GM21367 (cell line): ENCODE results near the gene ACSS1.

ENCODE experiments used
- ATAC-seq: cut with Tn5 transposase; IDR thresholded peaks from one replicate; pipeline ENCODE4 v1.9.1; 2021; ENCODE audit not compliant: unreplicated experiment

ACSS1 gene

GRCh38 chr20:24980291-24981053 lies 77.5 kb downstream of the ACSS1 start:
- ATAC-seq = no peak

DNA sequence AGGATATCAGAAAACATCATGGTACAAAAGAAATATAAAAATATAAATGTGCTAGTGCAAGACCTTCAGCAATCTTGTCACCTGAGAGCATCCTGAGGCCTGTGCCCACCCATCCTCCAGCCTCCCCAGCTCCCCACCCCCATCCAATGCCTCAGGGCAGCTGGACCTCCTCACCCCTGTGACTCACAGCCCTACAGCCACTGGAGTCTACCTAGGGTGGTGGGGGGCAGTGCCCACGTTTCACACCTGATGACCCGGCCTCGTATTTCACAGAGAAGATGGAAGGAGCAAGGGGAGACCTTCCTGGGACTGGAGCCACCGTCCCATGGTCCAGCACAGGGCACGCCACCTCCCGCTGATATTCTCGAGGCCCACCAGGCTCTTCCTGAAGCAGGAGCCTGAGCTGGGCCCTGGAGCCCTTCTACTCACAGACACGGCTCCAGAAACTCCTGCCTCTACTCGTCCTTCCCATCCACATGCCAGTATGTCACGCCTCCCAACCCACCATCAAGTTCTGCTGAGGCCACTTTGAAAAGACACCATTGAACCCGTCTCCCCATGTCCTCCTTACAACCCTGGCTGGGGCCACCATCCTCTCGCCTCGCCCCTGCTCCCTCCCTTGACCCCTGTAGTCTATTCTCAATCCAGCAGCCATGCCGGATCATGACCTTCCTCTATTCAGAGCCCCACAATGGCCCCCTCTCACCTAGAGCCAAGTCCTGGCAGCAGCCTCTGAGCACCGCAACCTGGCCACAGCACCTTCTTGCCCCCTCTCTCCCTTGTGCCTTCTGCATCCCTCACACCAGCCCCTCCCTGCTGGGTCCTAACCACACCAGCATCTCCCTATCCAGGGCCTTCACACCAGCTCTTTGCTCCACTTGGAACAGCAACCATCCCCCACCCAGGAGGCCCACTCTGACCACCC lies 78.6 kb downstream of the ACSS1 start:
- ATAC-seq = no peak

DNA sequence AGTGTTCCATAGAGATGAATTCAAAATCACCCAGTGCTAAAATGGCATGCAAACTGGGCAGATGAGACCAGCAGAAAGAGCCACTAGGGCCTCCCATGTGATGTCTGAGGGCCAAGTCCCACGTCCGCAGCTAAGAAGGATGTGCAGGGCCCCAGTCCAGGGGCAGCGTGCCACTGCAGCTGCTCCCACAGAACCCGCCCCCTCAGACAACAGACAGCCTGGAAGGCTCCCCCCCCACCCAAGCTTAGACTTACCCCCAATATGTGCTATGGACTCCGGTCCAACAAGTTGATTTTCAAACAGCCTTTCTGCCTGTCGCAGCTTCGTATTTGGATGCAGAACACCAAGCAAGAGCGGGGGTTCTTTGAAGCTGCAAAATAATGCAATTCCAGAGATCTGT lies 79.4 kb downstream of the ACSS1 start:
- no peak for ATAC-seq

DNA sequence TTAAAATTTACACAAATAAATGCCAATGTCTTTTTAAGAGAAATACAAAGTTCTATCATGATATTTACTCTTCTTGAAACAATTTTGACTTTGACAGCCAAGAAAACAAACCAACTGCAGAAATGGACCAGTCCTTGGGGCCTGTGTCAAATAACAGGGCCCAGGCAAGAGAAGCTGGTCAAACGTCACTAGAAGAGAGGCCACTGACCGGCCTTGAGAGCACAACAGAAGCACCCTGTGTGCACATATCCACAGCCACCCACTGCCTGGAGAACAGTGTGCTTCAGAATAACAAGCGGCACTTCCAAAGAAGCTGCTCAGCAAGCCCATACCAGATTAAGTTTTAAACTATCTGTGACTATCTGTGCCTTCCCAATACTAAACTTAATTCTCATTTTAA lies 80.1 kb downstream of the ACSS1 start:
- ATAC-seq = no peak

GRCh38 chr20:24977336-24977735 lies 80.6 kb downstream of the ACSS1 start:
- ATAC-seq = no peak

DNA sequence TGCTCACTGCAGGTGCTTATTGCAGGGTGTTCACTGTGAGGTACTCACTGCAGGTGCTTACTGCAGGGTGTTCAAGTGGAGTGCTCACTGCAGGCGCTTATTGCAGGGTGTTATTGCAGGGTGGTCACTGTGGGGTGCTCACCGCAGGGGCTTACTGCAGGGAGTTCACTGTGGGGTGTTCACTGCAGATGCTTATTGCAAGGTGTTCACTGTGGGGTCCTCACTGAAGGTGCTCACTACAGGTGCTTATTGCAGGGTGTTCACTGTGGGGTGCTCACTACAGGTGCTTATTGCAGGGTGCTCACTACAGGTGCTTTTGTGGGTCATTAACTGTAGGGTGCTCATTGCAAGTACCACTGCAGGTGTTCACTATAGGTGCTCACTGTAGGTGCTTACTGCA lies 85.6 kb downstream of the ACSS1 start:
- ATAC-seq = no peak

GRCh38 chr20:24971376-24972101 lies 86.4 kb downstream of the ACSS1 start:
- no peak for ATAC-seq

DNA sequence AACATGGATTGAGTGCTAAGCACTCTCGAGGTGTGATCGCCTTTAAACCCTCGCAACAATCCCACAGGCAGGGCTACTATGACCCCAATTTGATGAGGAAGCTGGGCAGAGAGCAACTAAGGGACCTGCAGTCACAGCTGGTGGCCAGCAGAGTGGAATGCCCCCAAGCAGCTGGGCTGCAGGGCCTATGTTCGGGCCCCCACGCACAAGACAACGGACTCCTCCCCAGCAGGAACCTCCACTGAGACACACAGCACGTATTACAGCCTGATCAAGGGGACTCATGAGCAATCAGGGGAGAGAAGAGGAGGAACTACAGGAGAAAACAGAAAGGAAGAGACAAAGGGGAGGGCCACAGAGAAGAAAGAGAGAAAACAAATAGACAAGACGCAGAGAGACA lies 87.2 kb downstream of the ACSS1 start:
- no peak for ATAC-seq

GRCh38 chr20:24970030-24970553 lies 87.8 kb downstream of the ACSS1 start:
- no peak for ATAC-seq

DNA sequence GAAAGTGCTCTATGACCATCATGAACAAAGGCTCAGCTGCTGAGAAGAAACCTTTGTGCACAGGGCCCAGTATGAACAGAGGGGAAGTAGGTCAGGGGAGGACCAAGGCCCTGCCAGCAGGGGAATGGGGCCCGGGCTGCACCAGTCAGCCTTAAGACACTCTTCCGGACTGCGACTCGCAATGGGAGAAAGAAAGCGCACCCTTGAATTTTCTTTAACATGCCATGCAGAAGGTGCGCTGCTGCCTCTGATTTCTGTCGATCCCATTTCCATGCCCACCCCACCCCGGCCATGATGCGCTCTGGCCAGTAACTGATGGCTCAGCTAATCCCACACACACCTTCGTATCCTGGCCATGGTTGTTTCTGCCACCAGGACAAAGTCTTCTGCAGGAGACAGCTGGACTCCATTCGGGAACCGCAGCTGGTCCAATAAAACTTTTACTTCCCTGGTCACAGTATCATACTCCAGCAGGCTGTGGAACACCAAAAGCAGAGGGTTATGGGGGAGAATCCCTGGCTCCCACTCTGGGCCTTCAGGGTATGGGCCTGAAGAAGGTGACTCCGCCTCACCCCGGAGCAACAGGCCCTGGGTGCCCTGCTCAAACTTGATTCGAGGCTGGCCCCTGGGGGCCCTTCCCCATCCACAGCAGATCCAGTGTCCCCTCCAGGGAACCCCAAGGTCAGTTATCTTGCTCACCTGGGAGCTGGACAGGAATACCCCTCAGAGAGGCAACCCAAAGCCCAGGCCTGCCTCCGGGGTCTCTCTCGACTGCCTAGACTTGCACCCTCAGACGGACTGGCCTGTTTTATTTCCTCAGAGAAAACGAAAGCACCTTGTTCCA lies 88.5 kb downstream of the ACSS1 start:
- no peak for ATAC-seq

DNA sequence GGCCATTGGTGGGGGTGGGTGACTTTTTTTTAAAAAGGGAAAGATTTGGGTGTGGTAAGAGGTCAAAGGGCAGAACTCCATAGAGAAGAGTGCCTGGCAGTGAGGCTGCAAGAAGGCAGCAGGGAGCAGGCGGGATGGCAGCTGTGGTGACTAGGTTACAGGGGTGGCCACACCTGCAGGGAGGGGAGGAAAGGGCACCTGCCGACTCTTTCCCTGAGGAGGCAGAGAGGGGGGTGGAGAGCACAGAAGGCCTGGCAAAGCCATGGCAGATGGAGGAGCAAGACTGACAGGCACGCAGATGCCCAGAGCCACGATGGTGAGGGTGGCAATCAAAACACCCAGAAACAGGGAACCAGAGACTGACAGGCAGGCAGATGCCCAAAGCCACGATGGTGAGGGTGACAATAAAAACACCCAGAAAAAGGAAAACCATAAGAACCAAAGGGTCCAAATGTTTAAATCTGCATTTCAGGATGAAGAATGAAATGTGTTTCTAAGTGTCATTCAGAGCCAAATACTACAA lies 89.6 kb downstream of the ACSS1 start:
- ATAC-seq = no peak

- ATAC-seq = no peak
These were observed 91.5 kb downstream of the ACSS1 start for GRCh38 chr20:24966317-24967012.

- no peak for ATAC-seq
These were observed 92.6 kb downstream of the ACSS1 start for GRCh38 chr20:24965065-24965919.

DNA sequence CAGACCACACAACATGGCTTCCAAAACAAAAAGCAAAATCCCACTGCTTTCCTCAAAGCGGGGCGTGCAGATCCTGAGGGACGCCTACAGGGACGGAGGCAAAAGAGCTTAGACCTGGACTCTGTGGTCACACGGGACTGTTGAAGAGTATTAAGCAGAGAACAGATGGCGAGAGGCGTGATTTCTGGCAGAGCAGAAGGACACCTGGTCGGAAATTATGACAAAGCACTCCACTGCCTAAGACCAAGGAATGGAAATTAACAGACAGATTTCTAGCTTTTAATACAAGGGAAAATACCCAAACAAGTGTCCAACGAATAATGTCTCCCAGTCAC lies 93.5 kb downstream of the ACSS1 start:
- no peak for ATAC-seq

DNA sequence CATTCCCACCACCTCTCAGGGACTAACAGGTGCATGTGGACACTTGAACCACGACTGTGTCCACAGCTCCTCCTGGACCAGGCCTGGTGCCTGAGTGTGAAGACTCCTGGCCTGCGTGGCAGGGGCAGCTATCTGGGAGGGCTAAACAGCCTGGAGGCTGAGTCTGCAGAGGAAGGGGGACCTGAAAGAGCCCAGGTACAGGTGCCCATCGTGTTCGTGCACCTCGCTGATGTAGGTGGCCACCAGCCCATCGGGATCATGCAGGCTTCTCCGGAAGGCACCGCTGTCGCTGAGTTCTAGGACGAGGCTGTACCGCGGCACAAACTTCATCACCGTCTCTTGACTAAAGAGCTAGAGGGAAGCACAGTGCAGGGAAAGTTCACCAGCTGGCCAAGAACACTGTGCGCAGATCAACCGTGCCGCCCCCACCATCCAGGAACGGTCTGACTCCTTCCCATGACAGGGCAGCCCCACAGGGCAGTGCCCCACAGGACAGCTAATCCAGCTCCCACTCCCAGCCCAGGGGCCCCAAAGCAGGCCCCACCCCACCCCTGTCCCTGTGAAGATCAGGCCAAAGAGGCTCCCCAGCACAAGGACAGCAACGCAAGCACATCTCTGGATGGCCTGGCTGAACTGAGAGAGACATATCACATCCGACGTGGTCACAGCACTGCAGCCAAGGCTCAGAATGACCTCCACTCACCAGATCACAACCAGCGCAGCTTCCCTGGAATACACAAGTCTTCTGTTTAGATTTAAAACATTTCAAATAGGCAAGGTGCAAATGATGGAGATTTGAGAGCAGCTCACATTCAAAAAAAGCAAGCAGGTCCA lies 94.0 kb downstream of the ACSS1 start:
- ATAC-seq = no peak

DNA sequence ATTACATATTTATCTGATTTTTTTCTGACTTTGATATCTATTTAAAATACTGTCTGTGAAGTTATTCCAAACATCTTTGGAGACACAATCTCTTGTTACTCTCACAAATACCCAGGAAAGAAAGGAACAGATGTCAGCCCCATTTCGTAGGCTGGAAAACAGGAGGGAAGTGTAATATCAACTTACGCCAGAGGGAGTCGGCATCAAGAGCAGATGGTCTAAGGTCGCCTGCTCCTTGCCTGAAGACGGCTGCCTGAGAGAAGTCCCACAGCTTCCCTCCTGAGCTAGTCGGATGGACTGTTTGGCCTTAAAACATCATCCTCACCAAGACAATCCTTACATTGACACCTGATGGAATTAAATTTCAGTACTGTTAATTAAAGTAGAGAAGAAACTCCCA lies 95.4 kb downstream of the ACSS1 start:
- ATAC-seq = no peak

GRCh38 chr20:24962182-24962492 lies 95.8 kb downstream of the ACSS1 start:
- no peak for ATAC-seq
